HepG2 (cell line): Measurements from ENCODE around the gene SOX8. TPM values are rescaled to one million over a fixed set of nuclear protein-coding genes. Genes with fewer than 3 reads are reported as not detected.
A peak's percentile ranks its signal among the peaks of the same experiment; 100 is the strongest.

Source experiments
- AHR ChIP-seq: IDR thresholded peaks from 2 replicates; pipeline ENCODE4 v1.6.1; 2018; ENCODE audit warnings: missing genetic modification reagents, missing compliant biosample characterization
- ARID3A ChIP-seq: IDR thresholded peaks from 2 replicates; pipeline ENCODE4 v1.6.1; 2012; ENCODE audit warnings: low read depth, low read length, improper control_type of control experiment
- CREBL2 ChIP-seq: sonication (generic); formaldehyde crosslinking; IDR thresholded peaks from 2 replicates; pipeline ENCODE4 v1.8.1; 2023; ENCODE audit warnings: missing genetic modification reagents, mild to moderate bottlenecking, borderline replicate concordance
- CSRNP1 ChIP-seq: sonication (generic); formaldehyde crosslinking; IDR thresholded peaks from 2 replicates; pipeline ENCODE4 v1.8.1; 2023; ENCODE audit warnings: mild to moderate bottlenecking, missing genetic modification reagents
- FOXA3 ChIP-seq: IDR thresholded peaks from 2 replicates; pipeline ENCODE4 v1.6.1; 2016; ENCODE audit warnings: missing genetic modification reagents, missing compliant biosample characterization
- FOXJ3 ChIP-seq: sonication (generic); formaldehyde crosslinking; IDR thresholded peaks from 2 replicates; pipeline ENCODE4 v1.4.0; 2020; ENCODE audit warnings: missing genetic modification reagents, mild to moderate bottlenecking, borderline replicate concordance
- HIVEP1 ChIP-seq: sonication (generic); formaldehyde crosslinking; IDR thresholded peaks from 2 replicates; pipeline ENCODE4 v1.4.0; 2020; ENCODE audit warnings: mild to moderate bottlenecking, missing genetic modification reagents
- ISL2 ChIP-seq: sonication (generic); formaldehyde crosslinking; IDR thresholded peaks from 2 replicates; pipeline ENCODE4 v1.5.0; 2020; ENCODE audit warnings: missing genetic modification reagents
- JUNB ChIP-seq: sonication (generic); formaldehyde crosslinking; IDR thresholded peaks from 2 replicates; pipeline ENCODE4 v1.8.0; 2022; ENCODE audit warnings: missing genetic modification reagents, mild to moderate bottlenecking, borderline replicate concordance
- KLF16 ChIP-seq, 2 experiments: sonication (generic) in 1 of 2; formaldehyde crosslinking in 1 of 2; IDR thresholded peaks; 2 replicates each; pipeline versions ENCODE4 v1.6.1 to v1.8.0; 2016 to 2023; ENCODE audit warnings: missing genetic modification reagents in 2 of 2, missing compliant biosample characterization in 1 of 2
- NFYC ChIP-seq: IDR thresholded peaks from 2 replicates; pipeline ENCODE4 v1.6.1; 2016; ENCODE audit warnings: missing genetic modification reagents, missing compliant biosample characterization
- REL ChIP-seq: sonication (generic); formaldehyde crosslinking; conservative IDR thresholded peaks from 2 replicates; pipeline ENCODE4 v1.8.0; 2022; ENCODE audit warnings: mild to moderate bottlenecking, missing genetic modification reagents, moderate library complexity
- SMAD3 ChIP-seq: sonication (generic); formaldehyde crosslinking; IDR thresholded peaks from 2 replicates; pipeline ENCODE4 v1.4.0; 2020; ENCODE audit warnings: missing genetic modification reagents
- SOX5 ChIP-seq: IDR thresholded peaks from 2 replicates; pipeline ENCODE4 v1.6.1; 2016; ENCODE audit warnings: borderline replicate concordance
- U2AF2 ChIP-seq: fragments of 200-400 bp; formaldehyde crosslinking; IDR thresholded peaks from 2 replicates; pipeline ENCODE4 v1.6.1; 2017; ENCODE audit warnings: low read depth, mild to moderate bottlenecking, low read length
- ZFP37 ChIP-seq: sonication (generic); formaldehyde crosslinking; IDR thresholded peaks from 2 replicates; pipeline ENCODE4 v1.4.0; 2020; ENCODE audit warnings: missing genetic modification reagents, borderline replicate concordance
- ZFP90 ChIP-seq: sonication (generic); formaldehyde crosslinking; IDR thresholded peaks from 2 replicates; pipeline ENCODE4 v1.8.0; 2022; ENCODE audit warnings: missing genetic modification reagents, mild to moderate bottlenecking, inconsistent platforms, borderline replicate concordance
- ZFX ChIP-seq: sonication (generic); formaldehyde crosslinking; IDR thresholded peaks from 2 replicates; pipeline ENCODE4 v1.4.0; 2020; ENCODE audit warnings: mild to moderate bottlenecking, low read depth, missing genetic modification reagents, moderate library complexity
- ZFY ChIP-seq: sonication (generic); formaldehyde crosslinking; IDR thresholded peaks from 2 replicates; pipeline ENCODE4 v1.4.0; 2020; ENCODE audit warnings: missing genetic modification reagents
- ZNF34 ChIP-seq: sonication (generic); formaldehyde crosslinking; IDR thresholded peaks from 2 replicates; pipeline ENCODE4 v1.4.0; 2020; ENCODE audit warnings: mild to moderate bottlenecking, missing genetic modification reagents, borderline replicate concordance
- ZNF512 ChIP-seq: sonication (generic); formaldehyde crosslinking; IDR thresholded peaks from 2 replicates; pipeline ENCODE4 v1.4.0; 2020; ENCODE audit warnings: mild to moderate bottlenecking, missing genetic modification reagents
- ZNF564 ChIP-seq: sonication (generic); formaldehyde crosslinking; IDR thresholded peaks from 2 replicates; pipeline ENCODE4 v1.8.1; 2023; ENCODE audit warnings: mild to moderate bottlenecking, missing genetic modification reagents
- ZNF619 ChIP-seq: sonication (generic); formaldehyde crosslinking; IDR thresholded peaks from 2 replicates; pipeline ENCODE4 v1.4.0; 2020; ENCODE audit warnings: mild to moderate bottlenecking, missing genetic modification reagents
- ZNF800 ChIP-seq: sonication (generic); formaldehyde crosslinking; IDR thresholded peaks from 2 replicates; pipeline ENCODE4 v1.4.0; 2020; ENCODE audit warnings: missing genetic modification reagents
- polyA plus RNA-seq, 8 experiments: library from polyadenylated mRNA; depleted of rRNA in 3 of 8; stranded (reverse) in 7 of 8; unstranded in 1 of 8; fragments of >200 nt; fragmentation: Illumina TruSeq in 4 of 8; extraction: Trizol in 4 of 8; gene quantifications; 2 replicates each; pipeline versions ENCODE4 v1.2.1 to v1.2.3, GENCODE V29; 2011 to 2016; ENCODE audit warnings: low read depth in 4 of 8, missing spikeins in 1 of 8, mixed read lengths in 1 of 8; ENCODE audit not compliant: insufficient read depth in 1 of 8
- total RNA-seq, 5 experiments: library from RNA; depleted of rRNA; stranded (reverse); fragments of >200 nt; fragmentation: Illumina TruSeq; extraction: Trizol; gene quantifications; 2 replicates each; pipeline ENCODE4 v1.2.3, GENCODE V29; 2016; ENCODE audit warnings: low read depth in 1 of 5

SOX8 gene
- total and polyA plus RNA-seq, 2 of the 13 experiments (the other 11 are each of a cell fraction or from before 2014, with no cell fraction given) = 0.20 to 0.28 TPM

- 0 out of 2 replicates have a peak, but pooled peaks have one; percentile 85 for TF ChIP-seq ZFP90 (CRISPR knock-in tag)
- no peak for TF ChIP-seq ZNF619
- peak; percentile 83 for TF ChIP-seq SOX5
- TF ChIP-seq ZNF34 (CRISPR knock-in tag) = no peak
- TF ChIP-seq ZFY (CRISPR knock-in tag) = peak; percentile 85
- TF ChIP-seq REL = no peak
- no peak for TF ChIP-seq ZNF564 (CRISPR knock-in tag)
- peak; percentile 66 for TF ChIP-seq ISL2
- TF ChIP-seq CSRNP1 (CRISPR knock-in tag) = peak; percentile 20; the same call in 1 of the 2 replicates
- no peak for TF ChIP-seq ZFP37 (CRISPR knock-in tag)
- TF ChIP-seq ZFX (CRISPR knock-in tag) = peak; percentile 93
- no peak for TF ChIP-seq ARID3A
- 0 out of 2 replicates have a peak, but pooled peaks have one; percentile 16 for TF ChIP-seq FOXA3 (CRISPR knock-in tag)
- no peak for TF ChIP-seq ZNF512 (CRISPR knock-in tag)
- TF ChIP-seq U2AF2 = no peak
- no peak for TF ChIP-seq KLF16 (CRISPR knock-in tag; IDR thresholded peaks at IDR 0.05)
- TF ChIP-seq ZNF800 (CRISPR knock-in tag) = peak; percentile 84
- no peak for TF ChIP-seq CREBL2 (CRISPR knock-in tag)
- TF ChIP-seq FOXJ3 (CRISPR knock-in tag) = no peak
- TF ChIP-seq JUNB (CRISPR knock-in tag) = no peak
- TF ChIP-seq SMAD3 = no peak
- TF ChIP-seq HIVEP1 = no peak
- 0 out of 2 replicates have a peak, but pooled peaks have one; percentile 60 for TF ChIP-seq AHR (CRISPR knock-in tag)
- TF ChIP-seq NFYC = no peak
Observed at GRCh38 chr16:972316-973002, 9.1 kb upstream of the SOX8 start (continued).
